Measurements from ENCODE around the gene EXD3. TPM values are rescaled to one million over a fixed set of nuclear protein-coding genes. Genes with fewer than 3 reads are reported as not detected.
A peak's percentile ranks its signal among the peaks of the same experiment; 100 is the strongest.

The EXD3 gene
- polyA plus RNA-seq, 2 of the 4 experiments (the other 2 are of a cell fraction), result 3.4 to 4.5 TPM

- H3K4me3 ChIP-seq, result no peak overlapping the region
- peaks cover 33% of the 10 kb centered on the region for H3K4me1 ChIP-seq
- no peak overlapping the region for H3K4me2 ChIP-seq
- no peaks in the 10 kb centered on the region for H3K9me3 ChIP-seq
- TF ChIP-seq USF2 (IDR thresholded peaks at IDR 0.05), result no peak
- no peak for TF ChIP-seq RARB (CRISPR knock-in tag; IDR thresholded peaks at IDR 0.05)
- no peak for TF ChIP-seq KDM1A (IDR thresholded peaks at IDR 0.05; ENCODE audit: low read depth)
- no peak for TF ChIP-seq CHD4 (IDR thresholded peaks at IDR 0.05; ENCODE audit: borderline replicate concordance)
- TF ChIP-seq POLR2A (IDR thresholded peaks at IDR 0.05; ENCODE audit: low read length), result no peak
- TF ChIP-seq RNF2 (IDR thresholded peaks at IDR 0.05; ENCODE audit: borderline replicate concordance, low read depth), result no peak
- TF ChIP-seq CEBPB (IDR thresholded peaks at IDR 0.05), result no peak
- TF ChIP-seq GATA3 (IDR thresholded peaks at IDR 0.05; ENCODE audit: borderline replicate concordance), result no peak
- TF ChIP-seq KDM5A (IDR thresholded peaks at IDR 0.05), result no peak
- no peak for TF ChIP-seq SREBF2 (IDR thresholded peaks at IDR 0.05)
- no peak for TF ChIP-seq HDAC2 (IDR thresholded peaks at IDR 0.05)
- no peak for TF ChIP-seq EHF (CRISPR knock-in tag; IDR thresholded peaks at IDR 0.05)
- no peak for TF ChIP-seq MAZ (IDR thresholded peaks at IDR 0.05; ENCODE audit: borderline replicate concordance, low read depth, low read length)
- TF ChIP-seq HOXB13 (CRISPR knock-in tag; IDR thresholded peaks at IDR 0.05; ENCODE audit: low read depth), result no peak
- no peak for TF ChIP-seq CTCF (IDR thresholded peaks at IDR 0.05)
- no peak for TF ChIP-seq PHF8 (IDR thresholded peaks at IDR 0.05; ENCODE audit: borderline replicate concordance, low read depth)
- no peak for TF ChIP-seq EP300 (IDR thresholded peaks at IDR 0.05)
- no peak for TF ChIP-seq FOXS1 (CRISPR knock-in tag; IDR thresholded peaks at IDR 0.05)
- ChIA-PET CTCF (interaction anchor here (1.4 to 5.8 kb wide), 4 partner anchors 9 to 166 kb away, joined by 3 to 35 read pairs (median 11); partner anchors contain the start of genes EXD3 and NOXA1), POLR2A (no interaction called here)
- FAIRE-seq (no peak), DNase-seq (ENCODE audit: low read depth in 1 of 2, low spot score in 1 of 2) (peak; percentile 43 to 57), ATAC-seq (peak in 1 of 2 experiments; percentile 62; a peak in 3 of 6 replicates)
- H3K27ac ChIP-seq, result no peak overlapping the region
- 86% methylated on average over 21 of the region's 25 CpGs for WGBS (ENCODE audit: missing lambda C conversion rate)
These were observed 30.7 kb upstream of the EXD3 start for GRCh38 chr9:137453643-137454081.

GRCh38 chr9:137452761-137453642 lies 30.0 kb upstream of the EXD3 start:
- 95% methylated on average over 21 of the region's 43 CpGs for WGBS (ENCODE audit: missing lambda C conversion rate)
- no peak for TF ChIP-seq ELK1 (IDR thresholded peaks at IDR 0.05; ENCODE audit: low read depth, low read length)
- FAIRE-seq (no peak), DNase-seq (ENCODE audit: low read depth in 1 of 2, low spot score in 1 of 2) (no peak), ATAC-seq (no peak)
- ChIA-PET CTCF (interaction anchor here (0.9 to 5.8 kb wide), 5 partner anchors 8 to 166 kb away, joined by 3 to 35 read pairs (median 8); partner anchors contain the start of genes ENTPD8, EXD3 and NOXA1), POLR2A (no interaction called here)
- H3K4me2 ChIP-seq, result no peak overlapping the region
- peaks cover 29% of the 10 kb centered on the region for H3K4me1 ChIP-seq
- H3K4me3 ChIP-seq, result no peak overlapping the region
- no peak overlapping the region for H3K27ac ChIP-seq
- H3K9me3 ChIP-seq, result no peaks in the 10 kb centered on the region
